Glomerular visceral epithelial cell (primary cell): ENCODE results near the gene SYNE1.
"Not testable (repeated sequence)": the region's sequence is repeated elsewhere in the genome, so short reads cannot be mapped to it uniquely, and the experiment has no call there.

Experiments
- DNase-seq: peaks from one replicate; pipeline ENCODE4 v3.0.0-alpha.2; 2016; ENCODE audit errors: extremely low spot score

Gene SYNE1, protein sequence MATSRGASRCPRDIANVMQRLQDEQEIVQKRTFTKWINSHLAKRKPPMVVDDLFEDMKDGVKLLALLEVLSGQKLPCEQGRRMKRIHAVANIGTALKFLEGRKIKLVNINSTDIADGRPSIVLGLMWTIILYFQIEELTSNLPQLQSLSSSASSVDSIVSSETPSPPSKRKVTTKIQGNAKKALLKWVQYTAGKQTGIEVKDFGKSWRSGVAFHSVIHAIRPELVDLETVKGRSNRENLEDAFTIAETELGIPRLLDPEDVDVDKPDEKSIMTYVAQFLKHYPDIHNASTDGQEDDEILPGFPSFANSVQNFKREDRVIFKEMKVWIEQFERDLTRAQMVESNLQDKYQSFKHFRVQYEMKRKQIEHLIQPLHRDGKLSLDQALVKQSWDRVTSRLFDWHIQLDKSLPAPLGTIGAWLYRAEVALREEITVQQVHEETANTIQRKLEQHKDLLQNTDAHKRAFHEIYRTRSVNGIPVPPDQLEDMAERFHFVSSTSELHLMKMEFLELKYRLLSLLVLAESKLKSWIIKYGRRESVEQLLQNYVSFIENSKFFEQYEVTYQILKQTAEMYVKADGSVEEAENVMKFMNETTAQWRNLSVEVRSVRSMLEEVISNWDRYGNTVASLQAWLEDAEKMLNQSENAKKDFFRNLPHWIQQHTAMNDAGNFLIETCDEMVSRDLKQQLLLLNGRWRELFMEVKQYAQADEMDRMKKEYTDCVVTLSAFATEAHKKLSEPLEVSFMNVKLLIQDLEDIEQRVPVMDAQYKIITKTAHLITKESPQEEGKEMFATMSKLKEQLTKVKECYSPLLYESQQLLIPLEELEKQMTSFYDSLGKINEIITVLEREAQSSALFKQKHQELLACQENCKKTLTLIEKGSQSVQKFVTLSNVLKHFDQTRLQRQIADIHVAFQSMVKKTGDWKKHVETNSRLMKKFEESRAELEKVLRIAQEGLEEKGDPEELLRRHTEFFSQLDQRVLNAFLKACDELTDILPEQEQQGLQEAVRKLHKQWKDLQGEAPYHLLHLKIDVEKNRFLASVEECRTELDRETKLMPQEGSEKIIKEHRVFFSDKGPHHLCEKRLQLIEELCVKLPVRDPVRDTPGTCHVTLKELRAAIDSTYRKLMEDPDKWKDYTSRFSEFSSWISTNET (N-terminal part only)

DNA sequence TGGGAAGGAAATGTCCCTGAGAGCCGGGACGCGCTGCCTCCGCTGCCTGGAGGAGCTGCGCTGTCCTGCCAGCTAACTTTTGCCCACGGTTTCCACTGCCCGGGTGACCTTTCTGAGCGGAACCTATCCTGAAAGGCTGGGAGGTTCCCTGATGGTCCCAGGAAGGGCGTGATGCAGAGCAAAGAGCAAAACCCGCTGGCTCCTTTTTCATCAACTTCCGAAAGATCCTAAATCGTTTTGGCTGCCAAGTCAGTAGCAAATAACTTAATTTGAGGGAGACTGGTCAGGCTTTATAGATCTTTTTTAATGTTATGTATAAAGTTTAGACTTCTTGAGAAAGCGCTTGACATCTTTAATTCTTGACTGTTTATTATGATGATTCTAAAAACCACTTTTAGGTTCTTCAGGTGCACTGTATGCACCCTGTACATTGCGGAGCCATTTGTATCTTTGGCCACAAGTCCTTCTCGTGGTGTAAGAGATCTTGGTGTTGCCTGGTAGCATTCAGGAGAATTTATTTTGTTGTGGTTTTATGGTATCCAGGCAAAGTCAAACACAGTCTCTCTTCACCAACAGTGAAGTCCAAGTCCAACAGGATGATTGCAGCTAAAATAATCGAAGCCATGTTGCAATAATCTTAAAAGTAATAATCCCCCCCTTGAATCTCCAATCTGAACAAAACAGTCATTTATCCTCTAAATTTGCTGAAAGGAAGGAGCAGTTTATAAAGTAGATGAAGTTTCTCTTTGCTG, at the start of gene SYNE1:
TSS of gene SYNE1 (minus strand) at position 67 of the 752 bp plus-strand sequence. CDS start 9,031 bp downstream, outside the sequence.
- peak; percentile 6 for DNase-seq

DNA sequence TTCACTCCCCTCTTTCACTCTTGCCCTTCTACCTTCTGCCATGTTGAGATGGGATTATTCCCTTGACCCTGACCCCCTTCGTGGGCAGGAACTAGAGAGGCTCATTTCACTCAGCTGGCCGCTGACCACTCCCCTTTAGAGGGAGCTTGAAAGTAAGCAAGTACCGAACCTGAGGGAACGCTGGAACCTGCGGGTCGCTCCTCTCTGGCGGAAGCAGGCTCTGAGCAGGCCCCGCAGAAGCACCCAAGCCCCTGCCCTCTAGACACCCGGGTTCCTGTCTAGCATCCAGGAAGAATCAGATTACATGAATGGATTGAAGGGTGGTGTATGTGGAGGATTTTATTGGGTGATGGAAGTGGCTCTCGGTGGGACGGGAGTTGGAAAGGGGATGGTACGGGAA, 48.7 kb upstream of the SYNE1 start:
- no peak for DNase-seq

DNA sequence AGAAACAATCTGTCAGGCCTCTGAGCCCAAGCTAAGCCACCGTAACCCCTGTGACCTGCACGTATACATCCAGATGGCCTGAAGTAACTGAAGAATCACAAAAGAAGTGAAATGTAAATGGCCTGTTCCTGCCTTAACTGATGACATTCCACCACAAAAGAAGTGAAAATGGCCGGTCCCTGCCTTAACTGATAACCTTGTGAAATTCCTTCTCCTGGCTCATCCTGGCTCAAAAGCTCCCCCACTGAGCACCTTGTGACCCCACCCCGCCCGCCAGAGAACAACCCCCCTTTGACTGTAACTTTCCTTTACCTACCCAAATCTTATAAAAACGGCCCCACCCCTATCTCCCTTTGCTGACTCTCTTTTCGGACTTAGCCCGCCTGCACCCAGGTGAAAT, 45.8 kb upstream of the SYNE1 start:
- DNase-seq: not testable (repeated sequence)

DNA sequence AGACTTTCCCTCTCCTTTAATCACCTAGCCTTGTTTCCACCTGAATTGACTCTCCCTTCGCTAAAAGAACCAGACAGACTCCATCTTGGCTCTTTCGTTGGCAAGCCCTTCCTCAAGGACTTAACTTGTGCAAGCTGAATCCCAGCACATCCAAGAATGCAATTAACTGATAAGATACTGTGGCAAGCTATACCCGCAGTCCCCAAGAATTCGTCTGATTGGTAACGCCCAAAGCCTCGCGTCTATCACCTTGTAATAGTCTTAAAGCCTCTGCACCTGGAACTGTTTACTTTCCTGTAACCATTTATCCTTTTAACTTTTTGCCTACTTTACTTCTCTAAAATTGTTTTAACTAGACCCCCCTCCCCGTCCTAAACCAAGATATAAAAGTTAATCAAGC, 45.0 kb upstream of the SYNE1 start:
- no peak for DNase-seq

DNA sequence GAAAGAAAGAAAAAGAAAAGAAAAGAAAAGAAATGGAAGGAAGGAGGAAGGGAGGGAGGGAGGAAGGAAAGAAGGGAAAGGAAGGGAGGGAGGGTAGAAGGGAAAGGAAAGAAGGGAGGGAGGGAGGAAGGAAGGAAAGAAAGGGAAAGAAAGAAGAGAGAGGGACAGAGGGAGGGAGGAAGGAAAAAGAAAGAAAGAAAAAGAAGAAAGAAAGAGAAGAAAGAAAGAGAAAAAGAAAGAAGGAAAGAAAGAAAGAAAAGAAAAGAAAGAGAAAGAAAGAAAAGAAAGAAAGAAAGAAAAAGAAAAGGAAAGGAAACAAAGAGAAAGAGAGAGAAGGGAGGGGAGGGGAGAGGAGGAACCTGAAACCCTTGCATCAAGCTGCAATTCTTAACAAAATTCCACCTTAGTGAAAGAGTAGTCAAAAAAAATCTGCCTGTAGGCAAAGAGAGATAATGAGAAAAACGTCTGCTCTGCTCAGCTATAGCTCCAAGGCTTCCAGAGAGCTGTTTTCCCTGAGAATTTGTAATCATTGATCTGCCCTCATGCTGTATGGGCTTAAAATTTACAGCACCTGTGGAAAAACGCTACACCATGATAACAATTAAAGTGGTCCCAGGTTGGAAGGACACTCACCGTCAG, 43.8 kb upstream of the SYNE1 start:
- DNase-seq: no peak

DNA sequence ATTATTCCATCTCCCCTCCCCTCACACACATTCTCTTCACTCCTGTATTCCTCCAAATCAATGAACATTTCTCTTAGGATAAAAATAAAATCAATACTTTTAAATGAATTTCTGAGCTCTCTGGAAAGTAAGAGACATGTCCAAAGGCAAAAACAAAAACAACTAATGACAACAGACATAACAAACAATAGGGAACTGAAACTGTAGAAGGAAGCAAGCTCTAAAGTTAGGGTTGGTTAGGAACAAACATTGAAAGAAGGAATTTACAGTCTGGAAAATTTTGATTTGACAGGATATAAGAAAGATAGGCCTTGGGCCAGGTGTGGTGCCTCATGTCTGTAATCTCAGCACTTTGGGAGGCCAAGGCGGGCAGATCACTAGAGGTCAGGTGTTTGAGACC, 43.0 kb upstream of the SYNE1 start:
- DNase-seq: no peak

DNA sequence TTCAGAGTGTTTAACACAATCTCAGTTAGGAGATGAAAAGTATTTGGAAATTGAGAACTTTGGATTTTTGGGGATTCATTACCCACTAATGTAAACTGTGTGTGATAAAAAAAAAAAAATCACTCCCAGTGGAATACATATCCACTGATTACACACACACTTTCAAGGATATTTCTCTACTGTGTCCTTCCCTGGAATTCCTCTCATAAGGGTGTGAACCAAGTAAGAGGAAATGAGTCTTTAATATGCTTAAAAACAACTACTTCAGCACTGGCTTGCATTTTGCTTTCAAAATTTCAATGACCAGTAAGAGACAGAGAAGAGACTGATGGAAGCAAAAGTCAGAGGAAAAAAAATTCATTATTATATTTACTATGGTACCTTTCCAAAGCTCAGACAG, 36.1 kb upstream of the SYNE1 start:
- DNase-seq: no peak

DNA sequence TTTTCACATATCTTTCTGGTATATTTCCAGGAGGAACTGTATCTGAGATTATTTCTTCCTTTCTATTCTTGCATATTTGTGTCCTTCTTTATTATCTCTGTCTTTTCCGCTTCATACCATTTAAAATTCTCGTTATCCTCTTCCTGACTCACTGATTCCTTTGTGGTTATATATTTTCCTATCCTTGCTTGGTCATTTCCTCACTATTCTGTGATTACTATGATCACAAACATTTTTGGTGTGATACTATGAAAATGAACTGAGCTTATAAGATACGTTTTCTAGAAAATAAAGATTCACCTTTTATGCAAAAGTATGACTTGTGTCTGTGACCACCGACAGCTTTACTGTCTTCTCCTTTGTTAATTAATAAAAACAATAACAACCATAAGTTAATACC, 34.0 kb upstream of the SYNE1 start:
- DNase-seq: no peak

DNA sequence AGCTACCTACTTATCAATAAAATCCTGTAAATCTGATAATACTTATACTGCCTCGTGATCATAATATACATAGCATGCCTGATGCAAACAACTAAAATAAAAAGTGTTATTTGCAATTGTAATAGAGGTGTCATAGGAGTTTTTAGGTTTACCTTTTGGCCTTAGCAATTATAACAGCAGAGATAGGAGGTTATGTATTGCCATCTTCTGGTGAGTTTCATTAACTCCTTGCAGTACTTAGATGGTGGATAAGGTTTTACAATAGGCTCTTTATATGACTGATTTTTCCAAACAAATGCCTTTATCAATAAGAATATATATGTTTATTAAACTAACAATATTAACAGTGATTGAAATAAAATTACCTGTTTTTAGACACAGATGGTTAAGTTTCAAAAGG, 32.7 kb upstream of the SYNE1 start:
- DNase-seq: peak; percentile 8

DNA sequence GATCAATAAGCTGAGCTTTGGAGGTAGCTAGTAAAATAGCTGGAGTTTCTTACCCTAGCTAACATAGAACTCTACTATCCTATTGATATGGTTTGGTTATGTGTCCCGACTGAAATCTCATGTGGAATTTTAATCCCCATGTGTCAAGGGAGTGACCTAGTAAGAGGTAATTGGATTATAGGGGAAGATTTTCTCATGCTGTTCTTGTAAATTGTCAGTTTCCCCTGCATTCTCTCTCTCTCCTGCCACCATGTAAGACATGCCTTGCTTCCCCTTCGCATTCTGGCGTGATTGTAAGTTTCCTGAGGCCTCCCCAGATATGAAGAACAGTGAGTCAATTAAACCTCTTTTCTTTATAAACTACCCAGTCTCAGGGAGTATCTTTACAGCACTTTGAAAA, 24.6 kb upstream of the SYNE1 start:
- DNase-seq: no peak

DNA sequence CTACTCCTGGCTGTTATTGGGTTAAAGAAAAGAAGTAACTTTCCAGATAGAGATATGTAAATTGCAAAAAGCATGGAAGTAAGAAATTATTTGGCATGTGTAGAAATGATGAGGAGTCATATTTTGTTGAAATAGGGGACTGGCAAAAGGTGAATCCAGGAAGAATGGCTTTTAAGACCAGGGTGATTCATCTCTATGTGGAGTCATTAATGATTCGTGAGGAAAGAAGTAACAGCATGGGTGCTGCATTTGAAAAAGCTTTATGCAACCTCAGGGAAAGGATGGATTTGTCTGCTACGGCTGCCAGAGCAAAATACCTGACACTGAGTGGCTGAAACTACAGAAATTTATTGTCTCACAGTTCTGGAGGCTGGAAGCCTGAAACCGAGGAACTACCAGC, 14.8 kb upstream of the SYNE1 start:
- no peak for DNase-seq

DNA sequence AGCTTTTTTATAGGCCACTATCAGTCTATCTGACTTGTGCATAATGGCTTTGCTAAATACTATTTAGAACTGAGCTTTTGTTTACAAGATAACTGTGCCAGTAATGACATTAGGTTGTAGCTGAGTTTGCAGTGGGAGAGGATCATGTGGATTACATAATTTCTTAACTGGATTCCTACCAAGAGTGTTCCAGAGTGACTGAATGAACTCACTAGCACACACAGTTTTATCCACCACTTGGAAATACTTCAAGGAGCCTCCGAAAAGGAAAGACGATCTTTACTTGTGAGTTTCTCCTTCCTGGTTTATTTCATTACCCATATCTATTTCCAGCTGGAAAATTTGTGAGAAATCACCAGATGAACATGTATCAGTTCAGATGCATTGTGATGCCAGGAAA, 10.9 kb upstream of the SYNE1 start:
- no peak for DNase-seq

DNA sequence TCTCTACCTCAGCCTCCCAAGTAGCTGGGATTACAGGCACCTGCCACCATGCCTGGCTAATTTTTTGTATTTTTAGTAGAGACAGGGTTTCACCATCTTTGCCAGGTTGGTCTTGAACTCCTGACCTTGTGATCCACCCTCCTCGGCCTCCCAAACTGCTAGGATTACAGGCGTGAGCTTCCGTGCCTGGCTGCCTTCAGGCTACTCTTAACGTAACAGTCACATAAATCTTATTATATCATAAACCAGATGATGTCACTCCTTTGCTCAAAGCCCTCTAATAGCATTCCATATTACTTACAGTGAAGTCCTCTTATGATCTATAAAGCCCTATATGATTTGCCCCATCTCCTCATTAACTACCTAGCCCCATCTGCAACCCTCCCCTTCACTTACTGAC, 9.6 kb upstream of the SYNE1 start:
- DNase-seq: not testable (repeated sequence)

DNA sequence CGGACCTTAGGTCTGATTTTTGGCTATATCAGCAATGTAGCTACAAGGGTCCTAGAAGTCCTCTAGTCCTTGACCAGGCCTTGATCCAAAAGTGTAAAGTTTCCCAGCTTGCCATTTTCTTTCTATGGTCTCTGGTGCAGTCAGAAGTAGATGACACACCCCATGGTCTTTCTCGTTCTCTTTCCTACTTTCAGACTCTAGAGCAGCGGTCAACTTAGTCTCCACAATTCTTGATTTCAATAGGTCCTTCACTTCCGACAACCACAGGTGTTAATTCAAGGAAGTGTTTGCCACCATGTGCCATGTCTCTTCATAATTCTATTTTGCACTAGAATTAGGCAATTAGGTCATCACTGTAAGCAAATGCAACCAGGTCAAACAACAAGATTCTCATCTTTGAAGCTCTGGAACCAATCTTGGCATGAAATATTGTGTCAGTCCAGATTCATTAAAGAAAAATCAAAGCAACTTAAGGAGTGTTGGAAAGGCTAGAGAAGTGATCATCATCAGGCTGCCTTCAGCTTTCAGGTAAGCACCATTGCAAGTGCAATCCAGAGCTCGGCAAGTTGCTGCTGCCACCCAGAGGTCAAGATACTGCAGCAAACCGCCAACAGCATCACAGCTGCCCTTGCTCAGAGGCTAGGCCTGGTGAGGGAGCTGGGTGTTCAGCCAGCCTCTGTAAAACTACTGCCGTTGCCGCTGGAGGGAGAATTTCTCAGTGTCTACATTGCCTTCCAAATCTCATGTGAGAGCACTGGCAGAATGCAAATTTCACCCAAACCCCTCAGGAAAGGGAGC, 5.6 kb upstream of the SYNE1 start:
- peak; percentile 47 for DNase-seq

DNA sequence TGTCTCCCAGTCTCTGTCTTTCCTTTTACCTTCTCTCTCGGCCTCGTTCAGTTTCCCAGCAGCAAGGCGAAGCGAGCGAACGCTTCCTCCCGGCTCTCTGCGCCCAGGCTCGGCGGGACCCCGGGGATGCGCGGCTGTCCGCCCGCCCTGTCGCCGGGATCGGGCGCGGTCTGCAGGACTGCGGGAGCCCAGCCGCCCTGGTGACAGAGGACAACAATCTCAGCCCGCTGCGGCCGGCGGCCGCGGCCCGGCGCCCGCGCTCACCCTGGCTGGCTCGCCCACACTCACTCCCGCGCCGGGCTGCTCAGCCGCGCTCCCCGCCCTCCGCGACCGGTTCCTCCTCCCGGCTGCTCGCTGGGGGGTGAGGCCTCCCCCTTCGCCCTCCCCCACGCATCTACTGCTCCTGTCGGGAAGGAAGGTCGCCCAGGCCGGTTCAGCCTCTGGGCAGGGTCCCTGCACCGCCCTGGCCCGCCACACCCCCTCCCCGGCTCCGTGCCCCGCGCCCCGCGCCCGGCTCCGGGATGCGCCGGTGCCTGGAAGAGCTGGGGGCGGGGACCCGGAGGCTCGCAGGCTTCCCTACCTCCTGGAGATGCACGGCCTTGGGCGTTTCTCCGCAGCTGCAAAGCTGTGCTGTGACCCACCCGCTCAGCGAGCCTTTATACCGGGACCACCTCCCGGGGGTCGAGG, 410 bp downstream of the SYNE1 start:
- DNase-seq: peak; percentile 9

DNA sequence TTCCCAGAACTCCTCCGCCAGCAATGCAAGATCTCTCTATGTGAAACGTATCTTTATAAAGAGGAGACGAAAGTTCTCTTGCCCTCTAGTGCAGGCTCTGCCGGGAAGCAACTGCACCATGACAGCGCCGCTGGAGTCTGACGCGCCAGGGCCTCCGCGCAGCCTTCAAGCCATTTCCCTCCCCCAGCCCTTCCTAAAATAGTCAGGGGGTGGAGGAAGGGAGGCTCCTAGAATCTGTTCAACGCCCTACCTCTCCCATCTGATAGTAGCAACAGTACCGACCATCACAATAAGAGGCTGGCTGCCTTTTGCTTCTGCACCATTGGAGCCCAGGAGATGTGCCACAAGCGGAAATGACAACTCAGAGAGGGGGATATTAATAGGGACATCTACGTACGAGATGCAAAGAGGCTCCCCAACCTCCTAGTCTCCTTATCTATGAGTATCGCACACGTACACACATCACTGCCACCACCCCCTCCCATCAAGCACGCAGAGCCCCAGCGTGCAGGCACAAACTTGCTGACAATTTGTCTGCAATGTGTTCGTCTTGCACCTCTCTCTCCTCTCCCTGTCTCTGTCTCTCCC, 1.0 kb downstream of the SYNE1 start:
- no peak for DNase-seq

DNA sequence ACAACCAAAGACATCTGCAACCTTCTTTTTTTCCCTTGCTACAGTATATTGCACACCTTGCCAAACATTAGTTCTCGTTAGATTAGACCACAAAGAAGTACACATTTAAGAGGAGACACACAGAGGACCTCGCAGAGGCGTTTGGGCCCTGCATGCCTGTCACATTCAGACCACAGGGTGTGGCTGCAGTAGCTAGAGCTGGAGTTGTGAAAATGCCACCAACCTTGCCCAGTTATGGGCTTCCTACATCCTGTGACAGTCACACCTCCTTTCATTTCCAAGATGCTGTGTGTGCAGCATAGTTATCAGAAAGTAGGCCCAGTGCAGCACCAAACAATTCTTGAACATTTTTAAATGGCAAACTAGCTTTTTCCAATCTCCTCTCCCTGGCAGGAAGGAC, 2.4 kb downstream of the SYNE1 start:
- no peak for DNase-seq

DNA sequence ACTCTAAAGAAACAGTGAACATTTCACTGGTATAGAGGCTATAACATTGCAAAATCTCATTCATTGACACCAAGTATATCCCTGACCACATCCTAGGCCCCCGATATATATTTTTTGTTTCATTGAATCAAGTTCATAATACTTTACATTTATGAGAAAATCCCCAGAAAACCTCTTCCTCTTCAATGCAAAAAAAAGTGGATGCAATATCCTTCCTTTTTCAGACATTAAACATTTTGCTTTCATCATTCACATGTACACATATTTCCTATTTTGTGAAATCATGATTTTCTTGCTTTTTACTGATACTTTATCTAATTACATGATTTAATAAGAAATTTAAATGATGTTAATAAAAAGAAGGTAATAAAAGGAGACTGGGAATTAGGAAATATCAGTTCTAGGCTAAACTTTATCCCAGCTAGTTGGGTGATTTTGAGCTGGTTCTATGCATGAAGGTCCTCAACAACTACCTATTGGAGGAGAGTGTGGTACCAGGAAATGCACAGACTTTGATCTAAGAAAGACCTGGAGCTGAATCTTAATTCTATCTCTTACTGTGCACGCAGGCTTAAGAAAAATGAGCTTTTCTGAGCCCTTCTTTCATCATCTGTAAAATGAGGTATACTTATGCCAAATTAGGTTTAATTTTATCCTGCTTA, 4.9 kb downstream of the SYNE1 start:
- no peak for DNase-seq

DNA sequence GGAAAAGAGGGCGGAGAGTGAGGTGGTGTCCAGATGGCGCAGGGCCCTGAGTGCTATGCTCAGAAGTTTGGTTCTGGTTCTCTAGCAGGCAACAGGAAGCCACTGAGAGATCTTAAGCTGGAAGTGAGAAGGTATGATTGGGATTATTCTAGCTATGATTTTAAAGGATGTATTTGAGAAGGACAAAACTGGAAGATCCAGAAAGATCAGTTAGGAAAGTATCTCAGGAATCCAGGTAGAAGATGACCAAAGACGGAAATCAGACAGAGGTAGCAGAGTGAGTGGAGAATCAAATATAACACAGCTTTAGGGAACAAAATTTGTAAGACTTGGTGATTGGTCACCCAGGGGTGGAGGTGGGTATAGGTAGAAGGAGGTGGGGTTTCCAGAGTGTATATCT, 5.8 kb downstream of the SYNE1 start:
- DNase-seq: no peak
